HEK293 (cell line): Measurements from ENCODE around the gene MRPL19.

Experiments used
- CTCF ChIA-PET: fragments of 350-600 bp; formaldehyde crosslinking; extraction: SDS; loops from one replicate; lab custom pipeline; 2021; ENCODE audit warnings: antibody characterized with exemption; lab: Yijun Ruan, JAX
- POLR2A ChIA-PET: fragments of 300-600 bp; formaldehyde crosslinking; extraction: SDS; loops from one replicate; lab custom pipeline; 2020; ENCODE audit warnings: antibody characterized with exemption, inconsistent platforms; lab: Yijun Ruan, JAX
- H3K27ac ChIP-seq: fragments of 200-500 bp; sonication (Bioruptor generic); 2 replicates; pipeline ENCODE4 v1.5.1; 2014; ENCODE audit warnings: low read depth, low read length, control low read depth, inconsistent platforms; ENCODE audit errors: extremely low read depth
- H3K36me3 ChIP-seq, 2 experiments: fragments of 200-500 bp in 1 of 2; sonication (Bioruptor generic) in 1 of 2; 1 replicate in 1 of 2; 2 replicates in 1 of 2; pipeline ENCODE4 v1.5.1; 2014 to 2017; ENCODE audit warnings: inconsistent platforms in 2 of 2, low read length in 2 of 2; ENCODE audit not compliant: control insufficient read depth in 2 of 2, insufficient read depth in 1 of 2
- H3K4me1 ChIP-seq: fragments of 200-500 bp; sonication (Bioruptor generic); 2 replicates; pipeline ENCODE4 v1.5.1; 2014; ENCODE audit warnings: mild to moderate bottlenecking, low read length, inconsistent platforms; ENCODE audit not compliant: control insufficient read depth, insufficient read depth
- H3K4me3 ChIP-seq: 2 replicates; pipeline ENCODE4 v1.5.1; 2011; ENCODE audit warnings: low read depth, mild to moderate bottlenecking, control low read depth, low read length, moderate library complexity
- H3K9me3 ChIP-seq: fragments of 200-500 bp; sonication (Bioruptor generic); 2 replicates; pipeline ENCODE4 v1.5.1; 2014; ENCODE audit warnings: low read depth, low read length, inconsistent platforms; ENCODE audit not compliant: control insufficient read depth, insufficient read depth
- KLF1 ChIP-seq: fragments of 450-650 bp; formaldehyde crosslinking; IDR thresholded peaks from 2 replicates; pipeline ENCODE4 v1.5.1; 2016; ENCODE audit warnings: missing biosample characterization, missing genetic modification characterization
- KLF10 ChIP-seq: fragments of 450-650 bp; IDR thresholded peaks from 2 replicates; pipeline ENCODE4 v1.5.1; 2018; ENCODE audit warnings: missing biosample characterization, mild to moderate bottlenecking, missing genetic modification characterization
- KLF8 ChIP-seq: fragments of 450-650 bp; formaldehyde crosslinking; IDR thresholded peaks from 2 replicates; pipeline ENCODE4 v1.5.1; 2016; ENCODE audit warnings: missing biosample characterization, missing genetic modification characterization
- ZBTB48 ChIP-seq: fragments of 450-650 bp; formaldehyde crosslinking; IDR thresholded peaks from 2 replicates; pipeline ENCODE4 v1.5.1; 2016; ENCODE audit warnings: missing biosample characterization, missing genetic modification characterization
- ZNF121 ChIP-seq: fragments of 450-650 bp; formaldehyde crosslinking; IDR thresholded peaks from 2 replicates; pipeline ENCODE4 v1.5.1; 2016; ENCODE audit warnings: missing biosample characterization, missing genetic modification characterization
- ZNF132 ChIP-seq: fragments of 450-650 bp; formaldehyde crosslinking; IDR thresholded peaks from 2 replicates; pipeline ENCODE4 v1.5.1; 2017; ENCODE audit warnings: missing biosample characterization, missing genetic modification characterization, borderline replicate concordance
- ZNF133 ChIP-seq: fragments of 450-650 bp; formaldehyde crosslinking; IDR thresholded peaks from 2 replicates; pipeline ENCODE4 v1.5.1; 2016; ENCODE audit warnings: missing biosample characterization, missing genetic modification characterization
- ZNF175 ChIP-seq: fragments of 450-650 bp; formaldehyde crosslinking; IDR thresholded peaks from 2 replicates; pipeline ENCODE4 v1.5.1; 2016; ENCODE audit warnings: missing biosample characterization, missing genetic modification characterization
- ZNF18 ChIP-seq: fragments of 450-650 bp; formaldehyde crosslinking; IDR thresholded peaks from 2 replicates; pipeline ENCODE4 v1.5.1; 2016; ENCODE audit warnings: missing biosample characterization, missing genetic modification characterization
- ZNF274 ChIP-seq, 2 experiments: fragments of 200-500 bp in 1 of 2; fragments of 450-650 bp in 1 of 2; sonication (Bioruptor generic) in 1 of 2; formaldehyde crosslinking in 1 of 2; IDR thresholded peaks; 2 replicates each; pipeline versions ENCODE4 v1.5.1 to v1.6.1; 2014 to 2016; ENCODE audit warnings: borderline replicate concordance in 1 of 2, inconsistent platforms in 1 of 2, low read length in 1 of 2, missing biosample characterization in 1 of 2, missing genetic modification characterization in 1 of 2
- ZNF37A ChIP-seq: fragments of 450-650 bp; IDR thresholded peaks from 2 replicates; pipeline ENCODE4 v1.5.1; 2018; ENCODE audit warnings: missing biosample characterization, missing genetic modification characterization
- ZNF473 ChIP-seq: fragments of 450-650 bp; formaldehyde crosslinking; IDR thresholded peaks from 2 replicates; pipeline ENCODE4 v1.5.1; 2017; ENCODE audit warnings: missing biosample characterization, missing genetic modification characterization
- ZNF530 ChIP-seq: fragments of 450-650 bp; formaldehyde crosslinking; IDR thresholded peaks from 2 replicates; pipeline ENCODE4 v1.5.1; 2016; ENCODE audit warnings: low read depth, missing biosample characterization, missing genetic modification characterization
- ZNF544 ChIP-seq: fragments of 450-650 bp; formaldehyde crosslinking; IDR thresholded peaks from 2 replicates; pipeline ENCODE4 v1.5.0; 2017; ENCODE audit warnings: missing biosample characterization, missing genetic modification characterization
- ZNF626 ChIP-seq: fragments of 450-650 bp; sonication (Bioruptor Pico); formaldehyde crosslinking; IDR thresholded peaks from 2 replicates; pipeline ENCODE4 v1.5.1; 2018; ENCODE audit warnings: missing biosample characterization, missing genetic modification characterization, inconsistent platforms
- ZNF629 ChIP-seq: fragments of 450-650 bp; formaldehyde crosslinking; IDR thresholded peaks from 2 replicates; pipeline ENCODE4 v1.5.1; 2017; ENCODE audit warnings: missing biosample characterization, missing genetic modification characterization
- ZNF747 ChIP-seq: fragments of 450-650 bp; formaldehyde crosslinking; IDR thresholded peaks from 2 replicates; pipeline ENCODE4 v1.5.1; 2016; ENCODE audit warnings: missing biosample characterization, missing genetic modification characterization
- ZNF777 ChIP-seq: fragments of 450-650 bp; formaldehyde crosslinking; IDR thresholded peaks from 2 replicates; pipeline ENCODE4 v1.5.1; 2017; ENCODE audit warnings: missing biosample characterization, missing genetic modification characterization, borderline replicate concordance
- ZNF837 ChIP-seq: fragments of 450-650 bp; formaldehyde crosslinking; IDR thresholded peaks from 2 replicates; pipeline ENCODE4 v1.5.1; 2016; ENCODE audit warnings: missing biosample characterization, missing genetic modification characterization
- ZSCAN16 ChIP-seq: fragments of 450-650 bp; formaldehyde crosslinking; IDR thresholded peaks from 2 replicates; pipeline ENCODE4 v1.5.1; 2016; ENCODE audit warnings: missing biosample characterization, missing genetic modification characterization
- ZSCAN23 ChIP-seq: fragments of 450-650 bp; formaldehyde crosslinking; IDR thresholded peaks from 2 replicates; pipeline ENCODE4 v1.5.1; 2016; ENCODE audit warnings: missing biosample characterization, missing genetic modification characterization
- TF ChIP-seq, protein P1 (sequence below): fragments of 450-650 bp; formaldehyde crosslinking; IDR thresholded peaks from 2 replicates; pipeline ENCODE4 v1.5.1; 2016; ENCODE audit warnings: missing biosample characterization, missing genetic modification characterization
- TF ChIP-seq, protein P2 (sequence below): fragments of 450-650 bp; formaldehyde crosslinking; IDR thresholded peaks from 2 replicates; pipeline ENCODE4 v1.5.1; 2017; ENCODE audit warnings: missing biosample characterization, missing genetic modification characterization
- TF ChIP-seq, protein P3 (sequence below): fragments of 450-650 bp; formaldehyde crosslinking; IDR thresholded peaks from 2 replicates; pipeline ENCODE4 v1.5.1; 2016; ENCODE audit warnings: missing biosample characterization, missing genetic modification characterization
- TF ChIP-seq, protein P4 (sequence below): fragments of 450-650 bp; formaldehyde crosslinking; IDR thresholded peaks from 2 replicates; pipeline ENCODE4 v1.5.1; 2017; ENCODE audit warnings: missing biosample characterization, missing genetic modification characterization

Gene MRPL19

DNA sequence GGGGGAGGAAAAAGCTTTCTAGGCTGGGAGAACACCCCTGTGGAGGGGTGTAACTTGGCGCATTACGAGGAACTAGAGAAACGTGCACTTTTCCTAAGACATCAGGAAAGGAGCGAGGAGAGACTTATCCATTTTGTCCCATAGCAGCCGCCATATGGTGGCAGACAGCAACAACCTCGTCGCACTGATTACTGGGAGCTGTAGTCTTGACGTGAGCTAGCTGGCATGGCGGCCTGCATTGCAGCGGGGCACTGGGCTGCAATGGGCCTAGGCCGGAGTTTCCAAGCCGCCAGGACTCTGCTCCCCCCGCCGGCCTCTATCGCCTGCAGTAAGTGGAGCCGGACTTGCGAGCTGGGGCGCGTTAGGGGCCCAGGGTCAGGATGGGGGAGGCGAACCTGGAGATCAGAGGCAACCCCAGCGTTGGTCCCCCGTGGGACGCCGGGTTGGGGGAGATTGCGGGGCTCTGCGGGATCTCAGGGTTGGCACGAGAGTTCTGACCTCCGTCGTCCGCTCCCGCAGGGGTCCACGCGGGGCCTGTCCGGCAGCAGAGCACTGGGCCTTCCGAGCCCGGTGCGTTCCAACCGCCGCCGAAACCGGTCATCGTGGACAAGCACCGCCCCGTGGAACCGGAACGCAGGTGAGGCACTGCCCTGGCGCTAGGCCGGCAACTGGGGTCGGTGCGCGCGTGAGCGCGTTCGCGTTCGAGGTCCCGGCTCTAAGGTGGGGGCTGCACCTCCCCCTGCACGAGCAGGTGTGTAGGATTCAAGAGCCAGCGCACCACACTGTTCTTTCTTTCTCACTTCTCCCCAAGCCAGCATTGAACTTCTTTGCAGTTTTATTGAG is at the start of gene MRPL19 (continued):
- TF ChIP-seq ZNF747 (tag by site-specific recombination) = no peak

GRCh38 chr2:75596784-75597183 is 49.8 kb upstream of the MRPL19 start:
- ChIA-PET POLR2A (no interaction called here), CTCF (interaction anchor here (0.6 to 2.0 kb wide), 5 partner anchors 10 to 81 kb away, joined by 3 to 11 read pairs (median 9); no protein-coding TSS in a partner anchor)
- no peaks in the 10 kb centered on the region for H3K9me3 ChIP-seq
- no peak overlapping the region for H3K27ac ChIP-seq
- no peak overlapping the region for H3K4me3 ChIP-seq
- H3K4me1 ChIP-seq = no peaks in the 10 kb centered on the region
- TF ChIP-seq ZNF530 (tag by site-specific recombination) = no peak
- TF ChIP-seq ZNF18 (tag by site-specific recombination) = no peak
- TF ChIP-seq, protein P1, sequence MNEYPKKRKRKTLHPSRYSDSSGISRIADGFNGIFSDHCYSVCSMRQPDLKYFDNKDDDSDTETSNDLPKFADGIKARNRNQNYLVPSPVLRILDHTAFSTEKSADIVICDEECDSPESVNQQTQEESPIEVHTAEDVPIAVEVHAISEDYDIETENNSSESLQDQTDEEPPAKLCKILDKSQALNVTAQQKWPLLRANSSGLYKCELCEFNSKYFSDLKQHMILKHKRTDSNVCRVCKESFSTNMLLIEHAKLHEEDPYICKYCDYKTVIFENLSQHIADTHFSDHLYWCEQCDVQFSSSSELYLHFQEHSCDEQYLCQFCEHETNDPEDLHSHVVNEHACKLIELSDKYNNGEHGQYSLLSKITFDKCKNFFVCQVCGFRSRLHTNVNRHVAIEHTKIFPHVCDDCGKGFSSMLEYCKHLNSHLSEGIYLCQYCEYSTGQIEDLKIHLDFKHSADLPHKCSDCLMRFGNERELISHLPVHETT (tag by site-specific recombination) = no peak
- TF ChIP-seq ZNF626 (tag by site-specific recombination) = no peak
- TF ChIP-seq ZNF175 (tag by site-specific recombination) = no peak
- TF ChIP-seq, protein P2, sequence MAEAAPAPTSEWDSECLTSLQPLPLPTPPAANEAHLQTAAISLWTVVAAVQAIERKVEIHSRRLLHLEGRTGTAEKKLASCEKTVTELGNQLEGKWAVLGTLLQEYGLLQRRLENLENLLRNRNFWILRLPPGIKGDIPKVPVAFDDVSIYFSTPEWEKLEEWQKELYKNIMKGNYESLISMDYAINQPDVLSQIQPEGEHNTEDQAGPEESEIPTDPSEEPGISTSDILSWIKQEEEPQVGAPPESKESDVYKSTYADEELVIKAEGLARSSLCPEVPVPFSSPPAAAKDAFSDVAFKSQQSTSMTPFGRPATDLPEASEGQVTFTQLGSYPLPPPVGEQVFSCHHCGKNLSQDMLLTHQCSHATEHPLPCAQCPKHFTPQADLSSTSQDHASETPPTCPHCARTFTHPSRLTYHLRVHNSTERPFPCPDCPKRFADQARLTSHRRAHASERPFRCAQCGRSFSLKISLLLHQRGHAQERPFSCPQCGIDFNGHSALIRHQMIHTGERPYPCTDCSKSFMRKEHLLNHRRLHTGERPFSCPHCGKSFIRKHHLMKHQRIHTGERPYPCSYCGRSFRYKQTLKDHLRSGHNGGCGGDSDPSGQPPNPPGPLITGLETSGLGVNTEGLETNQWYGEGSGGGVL (tag by site-specific recombination) = no peak
- TF ChIP-seq ZSCAN23 (tag by site-specific recombination) = no peak
- no peak for TF ChIP-seq ZNF777 (tag by site-specific recombination)
- TF ChIP-seq ZSCAN16 = no peak
- no peak for TF ChIP-seq ZBTB48 (tag by site-specific recombination)
- TF ChIP-seq KLF8 (tag by site-specific recombination) = no peak
- TF ChIP-seq, all 188 proteins: peak for 0
- H3K36me3 ChIP-seq = no peaks in the 10 kb centered on the region

GRCh38 chr2:75597949-75598348 is 48.6 kb upstream of the MRPL19 start:
- POLR2A ChIA-PET = no interaction called here
- TF ChIP-seq, protein P3, sequence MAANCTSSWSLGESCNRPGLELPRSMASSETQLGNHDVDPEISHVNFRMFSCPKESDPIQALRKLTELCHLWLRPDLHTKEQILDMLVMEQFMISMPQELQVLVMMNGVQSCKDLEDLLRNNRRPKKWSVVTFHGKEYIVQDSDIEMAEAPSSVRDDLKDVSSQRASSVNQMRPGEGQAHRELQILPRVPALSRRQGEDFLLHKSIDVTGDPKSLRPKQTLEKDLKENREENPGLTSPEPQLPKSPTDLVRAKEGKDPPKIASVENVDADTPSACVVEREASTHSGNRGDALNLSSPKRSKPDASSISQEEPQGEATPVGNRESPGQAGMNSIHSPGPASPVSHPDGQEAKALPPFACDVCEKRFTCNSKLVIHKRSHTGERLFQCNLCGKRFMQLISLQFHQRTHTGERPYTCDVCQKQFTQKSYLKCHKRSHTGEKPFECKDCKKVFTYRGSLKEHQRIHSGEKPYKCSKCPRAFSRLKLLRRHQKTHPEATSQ (tag by site-specific recombination) = no peak
- TF ChIP-seq ZNF132 (no peak), ZNF473 (tag by site-specific recombination) (no peak), KLF1 (tag by site-specific recombination) (no peak), KLF10 (no peak), ZNF544 (tag by site-specific recombination) (no peak), ZNF37A (tag by site-specific recombination) (no peak), ZNF837 (tag by site-specific recombination) (no peak), ZNF629 (tag by site-specific recombination) (no peak), ZNF274 (IDR thresholded peaks at IDR 0.05; ENCODE audit: low read length) (no peak), ZNF274 (tag by site-specific recombination; IDR thresholded peaks at IDR 0.05; ENCODE audit: borderline replicate concordance) (no peak), ZNF121 (tag by site-specific recombination) (no peak), ZNF133 (tag by site-specific recombination) (no peak)
- TF ChIP-seq, protein P4, sequence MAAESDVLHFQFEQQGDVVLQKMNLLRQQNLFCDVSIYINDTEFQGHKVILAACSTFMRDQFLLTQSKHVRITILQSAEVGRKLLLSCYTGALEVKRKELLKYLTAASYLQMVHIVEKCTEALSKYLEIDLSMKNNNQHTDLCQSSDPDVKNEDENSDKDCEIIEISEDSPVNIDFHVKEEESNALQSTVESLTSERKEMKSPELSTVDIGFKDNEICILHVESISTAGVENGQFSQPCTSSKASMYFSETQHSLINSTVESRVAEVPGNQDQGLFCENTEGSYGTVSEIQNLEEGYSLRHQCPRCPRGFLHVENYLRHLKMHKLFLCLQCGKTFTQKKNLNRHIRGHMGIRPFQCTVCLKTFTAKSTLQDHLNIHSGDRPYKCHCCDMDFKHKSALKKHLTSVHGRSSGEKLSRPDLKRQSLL (tag by site-specific recombination) = no peak

More at GRCh38 chr2:75597949-75598348, 48.6 kb upstream of the MRPL19 start:
- H3K36me3 ChIP-seq = no peaks in the 10 kb centered on the region
- no peak overlapping the region for H3K4me3 ChIP-seq
- CTCF ChIA-PET = no interaction called here
- no peaks in the 10 kb centered on the region for H3K9me3 ChIP-seq
- H3K4me1 ChIP-seq = no peaks in the 10 kb centered on the region
- H3K27ac ChIP-seq = no peak overlapping the region
